Measurements from ENCODE around the gene DOCK4.

The DOCK4 gene

DNA sequence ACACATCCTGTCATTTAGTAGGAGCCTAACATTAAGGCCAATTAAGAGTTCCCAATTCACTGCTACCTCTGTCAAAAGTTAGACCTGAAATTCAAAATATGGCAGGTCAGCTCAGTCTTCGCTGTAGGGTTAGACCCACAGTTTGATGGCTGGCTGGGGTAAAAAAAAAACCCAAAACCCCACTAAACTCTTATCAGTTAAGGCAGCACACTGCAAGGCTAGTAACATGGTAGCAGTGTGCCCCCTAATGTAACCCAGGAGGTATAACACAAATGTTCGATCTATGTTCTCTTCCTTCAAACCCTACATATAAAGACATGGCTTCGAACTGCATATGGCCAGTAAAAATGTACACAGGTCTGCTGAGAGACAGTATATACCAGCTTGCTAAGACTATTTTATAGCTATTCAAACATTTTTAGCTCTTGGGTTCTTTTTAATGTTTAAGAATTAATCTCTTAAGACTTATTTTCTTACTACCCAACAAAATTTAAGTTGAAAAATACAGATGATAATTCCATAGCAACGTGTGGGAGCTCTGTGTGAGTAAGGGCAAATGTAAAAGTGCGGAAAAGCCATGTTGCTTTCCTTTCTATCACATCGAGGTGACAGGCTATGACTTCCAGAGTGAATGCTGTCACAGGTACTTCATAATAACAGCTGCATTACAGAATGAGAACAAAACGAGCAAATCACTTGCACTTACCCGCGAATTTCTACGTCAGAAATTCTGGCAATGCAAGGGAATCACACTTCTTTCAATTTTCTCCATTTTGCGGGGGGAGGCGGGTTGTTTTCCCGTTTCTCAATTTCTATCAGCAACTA is 475.5 kb downstream of the DOCK4 start:
- no peak for DNase-seq (ENCODE audit: low read depth, low spot score)
- no peak overlapping the region for H3K27ac ChIP-seq

DNA sequence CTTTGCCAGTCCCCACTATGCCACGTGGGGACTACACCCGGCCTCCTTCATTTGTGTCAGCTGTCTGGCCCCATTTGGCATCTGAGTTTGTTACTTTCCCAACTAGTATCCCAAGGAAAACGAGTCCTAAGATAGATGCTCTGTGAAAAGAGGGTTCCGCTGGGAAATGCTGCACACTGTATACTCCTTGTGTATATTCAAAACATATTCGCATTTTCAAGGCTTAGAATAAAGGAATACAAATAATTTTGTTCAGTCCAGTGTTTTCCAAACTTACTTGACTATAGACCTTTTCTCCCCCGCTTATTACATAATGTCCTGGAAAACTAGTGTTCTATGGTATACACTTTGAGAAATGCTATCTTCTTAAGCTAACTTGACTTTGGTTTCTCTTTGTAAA is 476.1 kb downstream of the DOCK4 start:
- no peak overlapping the region for H3K27ac ChIP-seq
- DNase-seq (ENCODE audit: low read depth, low spot score): no peak

DNA sequence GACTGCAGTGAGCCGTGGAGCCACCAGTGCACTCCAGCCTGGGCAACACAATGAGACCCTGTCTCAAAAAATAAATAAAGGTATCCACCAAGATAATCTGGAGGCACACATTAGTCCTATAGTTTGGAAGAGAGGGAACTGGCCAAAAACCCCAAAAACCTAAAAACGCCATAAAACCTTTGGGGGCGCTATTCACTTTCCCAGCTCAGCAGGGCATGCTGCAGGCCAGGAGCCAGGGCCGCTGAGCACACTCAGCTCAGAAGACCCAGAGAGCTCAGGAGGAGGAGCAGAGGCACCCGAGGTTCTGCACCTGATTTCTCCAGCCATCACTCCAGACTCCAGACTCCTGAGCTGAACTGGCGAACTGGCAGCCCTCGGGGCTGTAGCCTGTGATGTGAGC is 476.7 kb downstream of the DOCK4 start:
- H3K27ac ChIP-seq: no peak overlapping the region
- DNase-seq (ENCODE audit: low read depth, low spot score): no peak

DNA sequence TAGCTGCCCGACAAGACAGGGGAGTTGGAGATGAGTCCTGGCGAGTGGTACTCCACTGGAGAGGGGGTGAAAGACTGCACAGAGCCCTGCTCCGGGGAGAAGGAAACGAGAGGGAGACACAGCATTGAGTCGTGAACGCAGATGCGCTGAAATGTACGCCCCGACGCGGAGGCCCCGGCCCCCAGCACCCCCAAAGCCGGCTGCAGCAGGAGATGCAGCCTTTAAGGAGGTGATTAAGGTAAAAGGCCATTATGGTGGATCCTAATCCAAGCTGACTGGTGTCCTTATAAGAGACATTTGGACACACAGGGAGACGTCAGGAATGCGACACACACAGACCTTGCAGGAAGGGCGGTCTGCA is 477.6 kb downstream of the DOCK4 start:
- DNase-seq (ENCODE audit: low read depth, low spot score): no peak
- no peak overlapping the region for H3K27ac ChIP-seq

DNA sequence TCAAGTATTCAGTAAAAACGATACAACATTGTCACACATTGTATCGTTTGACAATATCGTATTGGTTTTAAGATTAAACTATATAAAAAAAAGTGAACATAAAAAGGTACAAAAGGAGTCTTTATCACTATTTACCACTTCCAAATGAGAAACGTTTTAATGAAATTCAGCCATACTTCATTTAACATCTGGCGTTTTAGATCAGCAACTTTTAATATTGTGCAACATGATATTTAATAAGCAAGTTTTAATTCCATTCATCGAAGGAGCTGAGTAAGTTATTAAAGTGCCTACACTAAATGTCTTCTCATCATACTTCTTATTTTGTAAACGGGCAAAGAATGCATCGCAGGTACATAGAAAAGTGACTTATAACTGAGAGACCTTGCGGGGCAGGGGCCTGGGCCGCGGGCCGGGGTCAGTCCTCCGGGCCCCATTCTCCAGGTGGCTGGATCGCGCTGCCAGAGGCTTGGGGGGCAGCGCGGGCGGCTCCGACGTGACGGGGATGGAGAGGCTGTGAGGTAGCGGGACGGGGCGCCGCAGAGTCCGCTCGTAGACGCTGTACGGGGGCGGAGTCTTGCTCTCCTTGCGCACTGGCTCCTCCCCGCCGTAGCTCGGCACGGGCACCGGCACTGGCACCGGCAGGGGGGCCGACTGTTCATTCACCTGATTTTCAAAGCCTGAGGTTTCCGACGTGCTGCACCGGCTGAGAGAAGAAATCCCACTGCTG is 478.1 kb downstream of the DOCK4 start:
- H3K27ac ChIP-seq: no peak overlapping the region
- DNase-seq (ENCODE audit: low read depth, low spot score): no peak

DNA sequence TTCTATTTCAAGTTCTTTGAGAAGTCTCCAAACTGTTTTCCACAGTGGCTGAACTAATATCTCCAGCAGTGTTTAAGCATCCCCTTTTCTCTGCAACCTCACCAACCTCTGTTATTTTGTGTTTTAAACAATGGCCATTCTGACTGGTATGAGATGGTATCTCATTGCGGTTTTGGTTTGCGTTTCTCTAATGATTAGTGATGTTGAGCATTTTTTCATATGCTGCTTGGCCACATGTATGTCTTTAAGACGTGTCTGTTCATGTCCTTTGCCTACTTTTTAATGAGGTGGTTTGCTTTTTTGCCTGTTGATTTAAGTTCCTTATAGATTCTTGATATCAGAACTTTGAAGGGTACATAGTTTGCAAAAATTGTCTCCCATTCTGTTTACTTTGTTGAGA is 487.3 kb downstream of the DOCK4 start:
- DNase-seq (ENCODE audit: low read depth, low spot score): peak; percentile 49

DNA sequence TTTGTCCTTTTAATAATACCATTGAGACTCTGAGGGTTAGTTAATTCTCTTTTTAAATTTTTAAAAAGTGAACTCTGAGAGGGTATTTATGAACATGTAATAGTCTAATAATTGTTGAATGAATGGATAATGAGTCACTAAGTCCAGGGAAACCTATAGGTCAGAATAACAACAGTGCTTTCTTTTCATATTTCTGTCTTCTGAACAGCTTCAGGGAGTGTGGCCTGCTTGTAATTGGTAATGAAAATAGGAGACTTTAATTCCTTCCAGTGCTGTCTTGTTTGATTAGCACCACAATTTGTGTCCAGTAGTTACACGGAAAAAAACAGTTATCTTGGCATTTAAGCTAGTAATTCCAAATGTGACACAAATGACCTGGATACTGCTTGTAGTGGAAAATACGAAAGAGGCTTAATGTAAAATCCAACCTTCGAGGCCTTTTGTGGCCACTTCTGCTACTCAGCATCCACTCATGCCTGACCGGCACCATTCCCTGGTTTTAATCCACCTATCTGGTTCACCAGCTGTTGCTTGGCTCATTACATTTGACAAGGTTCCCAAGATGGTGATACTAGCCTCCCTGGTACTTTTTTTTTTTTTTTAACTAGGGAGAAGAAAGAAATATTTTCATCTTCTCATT is 494.7 kb downstream of the DOCK4 start:
- H3K27ac ChIP-seq: no peak overlapping the region
- no peak for DNase-seq (ENCODE audit: low read depth, low spot score)

More for the DNA sequence above, 487.3 kb downstream of the DOCK4 start:
- peak overlapping the region; percentile 31 for H3K27ac ChIP-seq

DNA sequence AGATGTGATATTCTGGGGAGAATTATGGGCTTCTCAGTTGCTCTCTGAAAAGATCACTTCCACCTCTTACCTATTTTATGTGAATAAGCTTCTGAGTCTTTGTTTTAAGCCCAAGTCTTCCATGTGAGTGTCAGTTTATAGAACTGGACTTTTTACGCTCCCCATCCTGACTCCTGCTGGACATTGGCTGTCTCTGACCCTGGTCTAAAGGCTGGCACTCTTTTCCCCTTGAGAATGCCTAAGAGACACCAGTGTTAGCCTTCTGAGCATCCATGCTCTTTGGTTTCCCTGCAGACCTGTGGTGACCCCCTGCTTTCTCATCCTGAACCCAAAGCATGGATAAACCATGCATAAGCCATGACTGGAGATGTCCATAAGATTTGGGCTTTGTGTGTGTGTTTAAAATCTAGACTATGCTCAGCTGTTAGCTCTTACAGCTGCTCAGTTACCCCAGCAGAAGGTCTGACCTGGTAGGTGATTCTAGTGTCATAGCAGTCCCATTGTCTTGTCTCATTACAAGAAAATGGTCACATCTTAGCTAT is 495.3 kb downstream of the DOCK4 start:
- DNase-seq (ENCODE audit: low read depth, low spot score): no peak
- no peak overlapping the region for H3K27ac ChIP-seq

DNA sequence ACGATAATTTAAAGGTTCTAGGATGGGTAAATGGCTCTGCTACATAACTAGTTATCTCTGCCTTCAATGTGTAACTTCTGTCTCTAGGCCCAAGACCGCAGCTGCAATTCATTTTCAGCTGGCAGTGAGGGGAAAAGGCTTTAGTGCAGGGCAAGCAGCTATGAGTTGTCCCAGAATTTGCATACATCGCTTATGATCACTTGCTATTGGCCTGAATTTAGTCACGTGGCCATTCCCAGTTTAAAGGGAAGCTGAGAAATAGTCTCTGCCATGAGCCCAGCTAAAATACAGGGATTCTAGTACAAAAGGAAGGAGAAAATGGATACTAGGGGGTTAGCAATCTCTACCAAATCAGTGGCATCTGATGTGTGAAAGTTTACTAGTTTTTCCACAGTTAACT is 498.1 kb downstream of the DOCK4 start:
- no peak for DNase-seq (ENCODE audit: low read depth, low spot score)
- no peak overlapping the region for H3K27ac ChIP-seq

DNA sequence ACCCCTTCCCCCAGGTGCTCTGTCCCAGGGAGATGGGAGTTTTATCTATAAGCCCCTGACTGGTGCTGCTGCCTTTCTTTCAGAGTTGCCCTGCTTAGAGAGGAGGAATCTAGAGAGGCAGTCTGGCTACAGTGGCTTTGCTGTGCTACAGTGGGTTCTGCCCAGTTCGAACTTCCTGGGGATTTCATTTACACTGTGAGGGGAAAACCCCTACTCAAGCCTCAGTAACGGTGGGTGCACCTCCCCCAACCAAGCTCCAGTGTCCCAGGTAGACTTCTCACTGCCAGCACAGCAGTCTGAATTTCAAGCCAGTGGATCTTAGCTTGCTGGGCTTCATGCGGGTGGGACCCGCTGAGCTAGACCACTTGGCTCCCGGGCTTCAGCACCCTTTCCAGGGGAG is 500.4 kb downstream of the DOCK4 start:
- no peak for DNase-seq (ENCODE audit: low read depth, low spot score)
- H3K27ac ChIP-seq: no peak overlapping the region

DNA sequence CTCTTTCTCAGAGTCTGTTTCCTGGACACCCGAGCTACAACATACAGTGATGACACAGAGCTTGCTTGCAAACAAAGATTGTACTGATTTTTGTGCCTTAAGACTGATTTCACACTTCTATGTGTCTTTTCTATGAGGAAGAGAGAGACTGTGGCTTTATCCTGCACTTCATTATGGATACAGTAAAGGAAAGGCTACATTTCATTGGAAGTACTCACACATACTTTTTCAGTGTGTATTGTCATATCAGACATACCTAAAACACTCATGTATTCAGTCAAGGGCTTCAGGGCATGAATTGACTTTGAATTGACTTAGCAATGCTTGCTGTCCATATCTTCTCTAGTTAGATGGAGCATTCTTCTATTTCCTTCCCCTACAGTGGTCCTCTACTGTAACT is 508.4 kb downstream of the DOCK4 start:
- peak overlapping the region; percentile 10 for H3K27ac ChIP-seq
- no peak for DNase-seq (ENCODE audit: low read depth, low spot score)

DNA sequence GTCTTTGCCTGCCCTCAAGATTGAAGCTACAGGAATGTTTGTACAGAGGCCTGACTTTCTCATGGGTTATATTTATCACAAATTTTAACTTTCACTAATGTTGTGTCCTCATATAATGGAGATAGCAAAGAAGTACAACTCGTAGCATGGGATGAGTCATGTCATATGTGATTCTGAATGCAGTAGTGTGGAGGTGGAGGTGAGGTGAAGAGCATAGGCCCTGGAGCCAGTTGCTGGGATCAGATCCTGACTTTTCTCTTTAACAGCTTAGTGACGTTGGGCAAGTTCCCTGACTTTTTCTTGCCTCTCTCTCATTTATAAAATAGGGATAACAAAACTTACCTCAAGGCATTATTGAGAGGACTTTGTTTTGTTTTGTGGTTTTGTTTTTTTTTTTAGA is 511.8 kb downstream of the DOCK4 start:
- no peak for DNase-seq (ENCODE audit: low read depth, low spot score)

DNA sequence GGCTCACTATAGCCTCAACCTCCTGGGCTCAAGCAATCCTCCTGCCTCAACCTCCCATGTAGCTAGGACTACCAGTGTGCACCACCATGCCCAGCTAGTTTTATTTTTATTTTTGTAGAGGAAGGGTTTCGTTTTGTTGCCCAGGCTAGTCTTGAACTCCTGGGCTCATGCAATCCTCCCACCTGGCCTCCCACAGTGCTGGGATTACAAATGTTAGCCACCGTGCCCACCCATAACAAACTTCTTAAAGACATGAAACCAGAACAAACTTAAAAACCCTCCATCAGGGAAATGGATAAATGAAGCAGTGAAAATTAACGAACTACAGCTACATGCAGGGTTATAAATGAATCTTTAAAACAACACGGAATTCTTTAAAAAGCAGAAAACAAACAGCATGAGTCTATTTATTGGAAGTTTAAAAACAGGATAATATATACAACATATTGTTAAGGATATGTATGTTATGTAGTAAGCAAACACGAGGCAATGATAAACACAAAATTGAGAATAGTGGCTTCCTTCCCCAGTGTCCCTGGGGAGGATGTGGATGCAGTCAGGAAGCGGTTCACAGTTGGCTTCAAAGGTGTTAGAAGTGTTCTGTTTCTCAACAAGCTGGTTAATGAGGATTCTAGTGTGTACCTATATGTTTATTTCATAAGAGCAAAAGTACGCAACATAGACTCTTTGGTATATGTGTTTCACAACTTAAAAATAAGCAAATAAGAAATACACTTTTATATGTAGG is 515.7 kb downstream of the DOCK4 start:
- DNase-seq (ENCODE audit: low read depth, low spot score): no peak
- no peak overlapping the region for H3K27ac ChIP-seq

More for the DNA sequence above, 511.8 kb downstream of the DOCK4 start:
- H3K27ac ChIP-seq: no peak overlapping the region

DNA sequence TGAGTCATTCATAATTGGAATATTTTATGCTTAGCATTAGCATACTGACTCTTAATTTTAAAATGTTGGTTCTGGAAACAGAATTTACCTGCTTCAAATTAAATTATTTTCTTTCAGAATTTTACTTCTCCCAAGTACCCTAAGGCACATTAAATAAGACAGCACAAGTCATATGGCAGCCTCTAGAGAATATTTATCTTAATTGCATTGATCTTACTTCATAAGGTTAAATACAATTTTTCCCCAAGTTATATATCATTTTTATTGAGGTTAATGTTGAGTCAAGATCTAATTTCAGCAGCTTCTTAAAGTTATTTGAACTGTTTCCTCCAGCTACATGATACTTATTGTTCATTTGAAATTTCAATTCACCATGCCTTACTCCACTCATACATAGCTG is 520.9 kb downstream of the DOCK4 start:
- no peak overlapping the region for H3K27ac ChIP-seq

DNA sequence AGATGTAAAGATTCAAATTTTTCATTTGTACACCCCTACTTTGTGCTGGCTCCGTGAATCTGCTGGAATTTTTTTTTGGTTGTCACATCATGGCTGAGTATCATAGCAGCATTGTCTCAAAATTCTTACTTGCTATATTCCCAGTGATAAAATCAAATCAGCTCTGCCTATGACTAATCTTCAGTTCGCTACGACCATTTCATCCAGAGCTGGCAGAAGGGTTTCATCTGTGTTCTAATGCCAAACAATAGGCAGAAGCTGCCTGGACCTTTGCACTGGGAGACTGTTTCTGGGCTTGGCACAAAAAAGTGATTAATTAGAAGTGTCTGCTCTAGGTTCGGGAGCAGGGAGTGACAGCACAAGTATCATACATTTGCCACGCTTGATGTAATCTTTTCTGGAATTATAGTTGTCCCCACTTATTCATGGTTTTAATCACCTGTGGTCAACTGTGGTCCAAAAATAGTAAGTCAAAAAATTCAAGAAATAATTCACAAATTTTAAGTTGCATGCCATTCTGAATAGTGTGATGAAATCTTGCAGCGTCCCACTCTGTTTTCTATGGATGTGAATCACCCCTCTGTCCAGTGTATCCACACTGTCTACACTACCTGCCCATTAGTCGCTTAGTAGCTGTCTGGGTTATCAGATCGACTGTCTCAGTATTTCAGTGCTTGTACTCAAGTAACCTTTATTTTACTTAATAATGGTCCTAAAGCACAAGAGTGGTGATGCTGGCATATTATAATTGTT is 523.4 kb downstream of the DOCK4 start:
- no peak overlapping the region for H3K27ac ChIP-seq
- DNase-seq (ENCODE audit: low read depth, low spot score): no peak

More for the DNA sequence above, 520.9 kb downstream of the DOCK4 start:
- no peak for DNase-seq (ENCODE audit: low read depth, low spot score)

DNA sequence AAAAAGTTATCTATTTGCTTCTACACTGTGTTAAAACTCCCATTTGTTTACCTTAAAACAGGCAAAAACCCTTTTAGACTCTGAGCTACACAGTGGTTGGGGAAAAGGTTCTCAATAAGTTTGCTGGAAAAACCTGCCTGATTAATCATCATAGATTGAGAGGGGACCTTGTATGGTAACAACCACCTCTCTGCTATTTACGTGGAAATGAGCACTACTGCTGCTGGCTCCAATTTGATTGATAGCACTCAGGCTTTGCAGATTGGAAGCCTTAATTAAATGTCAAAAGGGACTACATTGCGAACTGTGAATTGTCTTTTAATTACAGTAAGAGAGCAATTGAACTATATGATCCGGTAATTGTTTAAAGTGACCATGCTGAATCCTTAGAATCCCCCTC is 525.0 kb downstream of the DOCK4 start:
- no peak for DNase-seq (ENCODE audit: low read depth, low spot score)

DNA sequence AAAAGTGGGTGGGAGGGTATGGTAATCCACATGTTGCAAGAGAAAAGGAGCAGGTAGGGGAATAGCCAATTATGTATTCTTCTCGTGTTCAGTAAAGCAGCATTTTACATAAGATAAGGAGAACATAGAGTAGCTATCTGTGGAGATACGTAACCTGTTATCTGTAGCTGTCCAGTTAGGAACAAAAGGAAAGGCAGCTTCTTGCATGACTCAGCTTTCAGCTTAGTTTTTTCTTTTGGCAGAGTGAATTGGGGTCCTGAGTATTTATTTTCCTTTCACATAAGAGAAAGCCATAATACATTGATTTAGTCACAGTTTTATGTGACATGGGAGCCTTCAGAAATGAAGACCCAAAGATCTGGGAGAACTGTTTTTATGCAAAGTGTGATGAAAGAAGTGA is 527.2 kb downstream of the DOCK4 start:
- DNase-seq (ENCODE audit: low read depth, low spot score): no peak
- H3K27ac ChIP-seq: no peak overlapping the region

More for the DNA sequence above, 525.0 kb downstream of the DOCK4 start:
- H3K27ac ChIP-seq: no peak overlapping the region

DNA sequence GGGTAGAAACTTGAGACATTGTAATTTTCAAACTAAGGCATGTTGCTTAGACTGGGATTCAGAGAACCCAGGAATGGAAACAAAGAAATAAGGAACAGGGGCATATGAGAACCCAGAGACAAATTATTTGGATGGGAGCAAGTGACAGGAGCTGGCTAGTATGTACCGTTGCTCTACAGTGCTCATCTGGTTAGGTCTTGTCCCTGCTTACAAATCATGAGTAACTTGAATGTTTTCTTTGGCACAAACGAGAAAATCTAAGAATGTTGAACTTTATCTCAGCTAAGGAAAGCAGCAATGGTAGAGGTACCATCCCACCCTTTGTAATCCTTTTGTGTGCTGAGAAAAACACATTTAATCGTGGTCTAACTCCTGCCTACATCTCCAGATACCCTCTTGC is 527.9 kb downstream of the DOCK4 start:
- no peak overlapping the region for H3K27ac ChIP-seq

DNA sequence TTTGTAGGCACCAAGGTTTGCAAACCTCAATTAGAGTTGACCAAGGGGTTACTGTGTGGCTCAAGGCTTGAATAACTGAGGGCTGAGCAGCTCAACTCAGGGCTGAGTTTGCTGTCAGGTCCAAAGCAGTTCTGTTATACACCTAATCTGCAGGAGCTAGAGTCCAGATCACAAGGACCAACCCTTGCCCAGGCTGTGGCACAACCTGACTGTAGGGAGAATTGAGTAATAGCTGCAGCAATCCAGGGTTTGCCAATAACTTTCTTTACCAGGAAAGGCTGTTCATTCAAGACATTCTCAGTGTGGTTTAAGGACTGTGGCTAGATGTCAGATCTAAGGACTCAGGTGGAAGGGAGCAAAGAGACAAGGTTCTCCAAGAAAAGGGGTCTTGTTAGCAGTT is 528.4 kb downstream of the DOCK4 start:
- H3K27ac ChIP-seq: no peak overlapping the region
- no peak for DNase-seq (ENCODE audit: low read depth, low spot score)

More for the DNA sequence above, 527.9 kb downstream of the DOCK4 start:
- DNase-seq (ENCODE audit: low read depth, low spot score): no peak

DNA sequence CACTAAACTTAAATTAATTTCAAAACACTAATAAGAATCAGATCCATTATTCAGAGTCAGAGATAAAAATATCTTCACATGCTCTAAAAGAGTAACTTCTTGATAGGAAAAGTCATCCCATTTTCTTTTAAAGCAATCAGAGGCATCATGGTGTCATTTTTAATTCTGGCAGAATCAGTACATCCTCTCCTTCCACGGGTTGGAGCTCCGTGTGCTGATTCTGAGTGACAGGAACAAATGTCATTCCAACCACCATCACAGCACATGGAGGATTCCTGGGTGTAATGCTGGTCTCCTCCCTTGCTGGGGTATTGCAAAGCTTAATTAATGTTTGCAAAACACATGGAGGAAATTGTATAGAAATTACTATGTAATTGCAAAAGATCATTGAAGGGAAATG is 529.4 kb downstream of the DOCK4 start:
- no peak overlapping the region for H3K27ac ChIP-seq
- DNase-seq (ENCODE audit: low read depth, low spot score): no peak

All from epithelial cell of prostate (primary cell).